Measurements from ENCODE around the gene MPP3. TPM values are rescaled to one million over a fixed set of nuclear protein-coding genes. Genes with fewer than 3 reads are reported as not detected.
A peak's percentile ranks its signal among the peaks of the same experiment; 100 is the strongest.

The MPP3 gene
- total RNA-seq, 4 donors from 2014 or later: 1.6 to 16.1 (median 10.5) TPM

- Histone ChIP-seq H3K36me3 (no peaks in the 10 kb centered on the region), H3K27ac (no peak overlapping the region)
- DNase-seq: peak in 1 of 3 donors; percentile 67
Observed at GRCh38 chr17:43791589-43791988, 41.4 kb downstream of the MPP3 start.

GRCh38 chr17:43790311-43790940 is 42.5 kb downstream of the MPP3 start:
- H3K36me3 ChIP-seq: no peaks in the 10 kb centered on the region
- no peaks in the 10 kb centered on the region for H3K9me3 ChIP-seq
- no peaks in the 10 kb centered on the region for H3K27me3 ChIP-seq
- TF ChIP-seq CTCF (IDR thresholded peaks at IDR 0.05) (peak in 3 of 6 experiments; percentile 24 to 44 (median 43)), POLR2A (IDR thresholded peaks at IDR 0.05) (no peak)
- no peaks in the 10 kb centered on the region for H3K4me1 ChIP-seq
- H3K4me3 ChIP-seq: no peak overlapping the region
- DNase-seq: no peak
- no peak overlapping the region for H3K27ac ChIP-seq

More at GRCh38 chr17:43791589-43791988, 41.4 kb downstream of the MPP3 start:
- H3K9me3 ChIP-seq: no peaks in the 10 kb centered on the region
- H3K4me3 ChIP-seq: no peak overlapping the region
- TF ChIP-seq POLR2A (IDR thresholded peaks at IDR 0.05): no peak
- no peak for TF ChIP-seq CTCF (IDR thresholded peaks at IDR 0.05)
- no peaks in the 10 kb centered on the region for H3K27me3 ChIP-seq
- no peaks in the 10 kb centered on the region for H3K4me1 ChIP-seq

- TF ChIP-seq CTCF (IDR thresholded peaks at IDR 0.05) (no peak), POLR2A (IDR thresholded peaks at IDR 0.05) (no peak)
- DNase-seq: no peak
- no peaks in the 10 kb centered on the region for H3K4me1 ChIP-seq
- H3K27ac ChIP-seq: no peak overlapping the region
- H3K9me3 ChIP-seq: no peaks in the 10 kb centered on the region
- no peak overlapping the region for H3K4me3 ChIP-seq
- H3K36me3 ChIP-seq: no peaks in the 10 kb centered on the region
- H3K27me3 ChIP-seq: no peaks in the 10 kb centered on the region
Observed at GRCh38 chr17:43789482-43789881, 43.5 kb downstream of the MPP3 start.

- H3K4me3 ChIP-seq: no peak overlapping the region
- H3K27ac ChIP-seq: no peak overlapping the region
- no peaks in the 10 kb centered on the region for H3K27me3 ChIP-seq
- DNase-seq: no peak
- no peaks in the 10 kb centered on the region for H3K9me3 ChIP-seq
- TF ChIP-seq CTCF (IDR thresholded peaks at IDR 0.05) (no peak), POLR2A (IDR thresholded peaks at IDR 0.05) (no peak)
- no peaks in the 10 kb centered on the region for H3K36me3 ChIP-seq
- H3K4me1 ChIP-seq: no peaks in the 10 kb centered on the region
Observed at GRCh38 chr17:43788540-43788939, 44.4 kb downstream of the MPP3 start.

- no peak for TF ChIP-seq CTCF (IDR thresholded peaks at IDR 0.05)
- no peak for TF ChIP-seq POLR2A (IDR thresholded peaks at IDR 0.05)
Observed at GRCh38 chr17:43787728-43788127, 45.2 kb downstream of the MPP3 start.

More at GRCh38 chr17:43787728-43788127, 45.2 kb downstream of the MPP3 start:
- H3K4me3 ChIP-seq: no peak overlapping the region
- H3K36me3 ChIP-seq: no peaks in the 10 kb centered on the region
- H3K27ac ChIP-seq: no peak overlapping the region
- H3K4me1 ChIP-seq: no peaks in the 10 kb centered on the region
- no peaks in the 10 kb centered on the region for H3K9me3 ChIP-seq
- no peaks in the 10 kb centered on the region for H3K27me3 ChIP-seq
- DNase-seq: no peak
